ENCODE data around the gene PCED1A.

- TF ChIP-seq, protein P1, sequence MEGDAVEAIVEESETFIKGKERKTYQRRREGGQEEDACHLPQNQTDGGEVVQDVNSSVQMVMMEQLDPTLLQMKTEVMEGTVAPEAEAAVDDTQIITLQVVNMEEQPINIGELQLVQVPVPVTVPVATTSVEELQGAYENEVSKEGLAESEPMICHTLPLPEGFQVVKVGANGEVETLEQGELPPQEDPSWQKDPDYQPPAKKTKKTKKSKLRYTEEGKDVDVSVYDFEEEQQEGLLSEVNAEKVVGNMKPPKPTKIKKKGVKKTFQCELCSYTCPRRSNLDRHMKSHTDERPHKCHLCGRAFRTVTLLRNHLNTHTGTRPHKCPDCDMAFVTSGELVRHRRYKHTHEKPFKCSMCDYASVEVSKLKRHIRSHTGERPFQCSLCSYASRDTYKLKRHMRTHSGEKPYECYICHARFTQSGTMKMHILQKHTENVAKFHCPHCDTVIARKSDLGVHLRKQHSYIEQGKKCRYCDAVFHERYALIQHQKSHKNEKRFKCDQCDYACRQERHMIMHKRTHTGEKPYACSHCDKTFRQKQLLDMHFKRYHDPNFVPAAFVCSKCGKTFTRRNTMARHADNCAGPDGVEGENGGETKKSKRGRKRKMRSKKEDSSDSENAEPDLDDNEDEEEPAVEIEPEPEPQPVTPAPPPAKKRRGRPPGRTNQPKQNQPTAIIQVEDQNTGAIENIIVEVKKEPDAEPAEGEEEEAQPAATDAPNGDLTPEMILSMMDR (IDR thresholded peaks at IDR 0.05), result no peak
- no peak for TF ChIP-seq POLR2A (IDR thresholded peaks at IDR 0.05)
- no peak for TF ChIP-seq POLR2AphosphoS5 (IDR thresholded peaks at IDR 0.05)
These were observed 47.9 kb upstream of the PCED1A start for GRCh38 chr20:2888224-2888955.

Data from breast epithelium (tissue), 3 donors.